NCI-H1092 treated with DMSO at 0.1 percent for 48 hours (cell line): Measurements from ENCODE around the gene MAOA.
A peak's percentile ranks its signal among the peaks of the same experiment; 100 is the strongest.
"Not testable (repeated sequence)": the region's sequence is repeated elsewhere in the genome, so short reads cannot be mapped to it uniquely, and the experiment has no call there.

Experiments
- DNase-seq: peaks from one replicate; lab custom pipeline; 2025; lab: John Stamatoyannopoulos, UW

Gene MAOA

GRCh38 chrX:43718081-43718480 lies 62.0 kb downstream of the MAOA start:
- no peak for DNase-seq

- no peak for DNase-seq
These were observed 62.4 kb downstream of the MAOA start for GRCh38 chrX:43718546-43718945.

DNA sequence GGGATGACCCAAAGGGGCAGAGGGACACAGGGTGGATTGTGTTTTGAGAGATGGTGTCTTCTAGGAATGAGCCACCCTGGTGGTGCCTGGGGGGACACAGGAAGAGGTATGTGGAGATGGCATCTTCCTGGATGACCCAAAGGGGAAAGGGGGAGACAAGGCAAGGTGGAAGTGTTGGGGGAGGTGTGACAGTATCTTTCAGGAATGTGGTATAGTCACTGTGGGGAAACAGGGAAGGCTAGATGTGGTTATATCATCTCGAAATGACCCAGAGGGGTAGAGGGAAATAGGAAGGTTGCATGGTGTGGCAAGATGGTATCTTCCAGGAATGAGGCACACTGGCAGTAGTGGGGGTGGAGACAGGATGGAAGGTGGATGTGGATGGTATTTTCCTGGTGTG lies 62.9 kb downstream of the MAOA start:
- no peak for DNase-seq

DNA sequence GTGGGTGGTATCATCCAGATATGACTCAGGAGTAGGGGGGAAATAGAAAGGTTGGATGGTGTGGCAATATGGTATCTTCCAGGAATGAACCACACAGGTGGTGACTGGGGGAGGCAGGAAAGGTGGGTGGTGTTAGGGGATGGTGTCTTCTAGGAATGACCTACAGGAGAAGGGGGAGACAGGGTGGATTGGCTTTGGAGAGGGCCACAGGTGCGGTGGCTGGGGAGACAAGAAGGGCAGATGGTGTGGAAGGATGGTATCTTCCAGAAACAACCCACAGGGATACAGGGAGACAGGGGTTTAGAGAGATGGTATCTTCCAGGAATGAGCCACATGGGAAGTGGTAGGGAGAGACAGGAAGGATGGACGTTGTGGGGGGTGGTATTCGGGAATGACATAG lies 64.0 kb downstream of the MAOA start:
- no peak for DNase-seq

DNA sequence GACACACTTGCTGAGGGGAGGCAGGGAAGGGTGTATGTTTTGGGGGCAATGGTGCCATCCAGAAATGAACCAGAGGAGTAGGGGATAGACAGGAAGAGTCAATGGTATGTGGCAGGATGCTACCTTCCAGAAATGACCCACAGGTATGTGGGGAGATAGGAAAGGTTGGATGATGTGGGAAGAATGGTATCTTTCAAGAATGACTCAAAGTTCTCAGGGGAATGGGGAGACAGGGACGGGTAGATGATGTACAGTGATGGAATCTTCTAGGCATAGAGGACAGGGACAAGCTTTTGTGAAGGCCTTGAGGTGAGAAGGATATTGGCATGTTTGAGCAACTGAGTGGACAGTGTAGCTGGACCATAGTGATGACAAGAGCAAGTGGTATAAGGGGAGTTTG lies 64.9 kb downstream of the MAOA start:
- DNase-seq, result no peak

GRCh38 chrX:43725227-43725626 lies 69.1 kb downstream of the MAOA start:
- not testable (repeated sequence) for DNase-seq

DNA sequence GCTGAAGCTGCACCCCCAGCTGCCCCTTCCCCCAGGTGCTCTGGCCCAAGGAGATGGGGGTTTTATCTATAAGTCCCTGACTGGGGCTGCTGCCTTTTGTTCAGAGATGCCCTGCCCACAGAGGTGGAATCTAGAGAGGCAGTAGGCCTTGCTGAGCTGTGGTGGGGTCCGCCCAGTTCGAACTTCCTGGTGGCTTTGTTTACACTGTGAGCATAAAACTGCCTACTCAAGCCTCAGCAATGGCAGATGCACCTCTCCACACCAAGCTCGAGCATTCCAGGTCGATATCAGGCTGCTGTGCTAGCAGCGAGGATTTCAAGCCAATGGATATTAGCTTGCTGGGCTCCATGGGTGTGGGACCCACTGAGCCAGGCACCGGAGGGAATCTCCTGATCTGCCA lies 71.2 kb downstream of the MAOA start:
- not testable (repeated sequence) for DNase-seq

DNA sequence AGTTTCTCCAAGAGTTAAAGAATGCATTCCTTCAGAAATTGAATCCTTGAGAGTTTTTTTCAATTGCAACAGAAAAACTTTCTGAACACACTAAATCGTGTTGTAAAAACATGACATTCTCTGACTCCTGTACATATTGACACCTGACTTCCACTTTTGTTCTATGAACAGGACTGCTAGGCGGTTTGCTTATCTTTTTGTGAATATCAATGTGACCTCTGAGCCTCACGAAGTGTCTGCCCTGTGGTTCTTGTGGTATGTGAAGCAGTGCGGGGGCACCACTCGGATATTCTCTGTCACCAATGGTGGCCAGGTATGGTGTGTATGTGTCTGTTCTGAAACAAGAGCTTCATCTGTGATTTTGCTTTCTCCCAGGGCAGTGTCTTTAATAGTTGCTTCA lies 71.9 kb downstream of the MAOA start:
- DNase-seq, result no peak

- DNase-seq, result no peak
These were observed 72.9 kb downstream of the MAOA start for GRCh38 chrX:43728966-43729365.

DNA sequence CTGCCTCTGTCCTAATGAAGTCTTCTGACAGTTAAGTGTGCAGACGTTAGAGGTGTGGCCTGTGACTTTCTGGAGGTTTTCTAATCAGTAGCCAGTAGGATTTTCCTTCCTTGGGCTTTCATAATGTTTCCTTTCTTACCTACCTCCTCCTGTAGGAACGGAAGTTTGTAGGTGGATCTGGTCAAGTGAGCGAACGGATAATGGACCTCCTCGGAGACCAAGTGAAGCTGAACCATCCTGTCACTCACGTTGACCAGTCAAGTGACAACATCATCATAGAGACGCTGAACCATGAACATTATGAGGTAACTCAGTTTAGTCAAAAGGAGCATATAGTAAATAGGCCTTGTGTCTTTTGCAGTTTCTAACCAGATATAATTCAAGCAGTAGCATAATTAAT lies 75.0 kb downstream of the MAOA start:
- DNase-seq, result no peak

- DNase-seq, result no peak
These were observed 77.6 kb downstream of the MAOA start for GRCh38 chrX:43733699-43734098.

GRCh38 chrX:43734444-43734843 lies 78.3 kb downstream of the MAOA start:
- no peak for DNase-seq

GRCh38 chrX:43735534-43735933 lies 79.4 kb downstream of the MAOA start:
- DNase-seq, result no peak

- no peak for DNase-seq
These were observed 79.9 kb downstream of the MAOA start for GRCh38 chrX:43735957-43736356.

- no peak for DNase-seq
These were observed 85.9 kb downstream of the MAOA start for GRCh38 chrX:43741843-43742573.

DNA sequence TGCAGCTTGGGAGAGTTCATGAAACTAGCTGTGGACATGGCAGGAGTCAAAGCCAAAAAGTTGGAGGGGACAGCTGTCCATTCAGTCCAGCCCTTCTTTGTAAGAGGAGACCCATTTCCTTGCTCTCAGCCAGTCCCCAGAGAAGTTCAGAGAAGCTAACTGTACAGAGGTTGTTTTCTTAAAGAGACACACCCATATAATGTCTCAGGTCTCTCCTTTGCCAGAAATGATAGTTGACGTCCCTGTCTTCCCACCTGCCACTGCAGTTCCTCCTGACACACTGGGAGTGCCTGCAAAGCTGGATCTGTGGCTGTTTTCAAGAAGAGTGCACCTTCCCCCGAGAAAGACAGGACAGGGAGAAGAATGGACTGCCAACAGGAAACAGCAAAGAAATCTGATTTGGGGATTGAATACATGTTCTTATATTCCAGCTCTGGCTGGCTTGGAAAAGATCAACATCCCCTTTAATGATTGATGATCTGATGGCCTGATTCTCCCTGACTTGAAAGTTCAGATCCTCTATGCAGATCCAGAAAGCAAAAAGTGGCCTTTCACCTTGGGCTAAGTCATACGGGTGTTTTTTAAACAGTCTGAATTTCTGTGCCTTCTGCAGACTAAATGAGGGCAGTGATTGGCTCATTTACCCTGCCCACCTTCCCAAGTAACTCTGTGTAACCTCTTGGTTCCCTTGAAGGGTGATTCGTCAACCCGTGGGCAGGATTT lies 87.2 kb downstream of the MAOA start:
- no peak for DNase-seq

DNA sequence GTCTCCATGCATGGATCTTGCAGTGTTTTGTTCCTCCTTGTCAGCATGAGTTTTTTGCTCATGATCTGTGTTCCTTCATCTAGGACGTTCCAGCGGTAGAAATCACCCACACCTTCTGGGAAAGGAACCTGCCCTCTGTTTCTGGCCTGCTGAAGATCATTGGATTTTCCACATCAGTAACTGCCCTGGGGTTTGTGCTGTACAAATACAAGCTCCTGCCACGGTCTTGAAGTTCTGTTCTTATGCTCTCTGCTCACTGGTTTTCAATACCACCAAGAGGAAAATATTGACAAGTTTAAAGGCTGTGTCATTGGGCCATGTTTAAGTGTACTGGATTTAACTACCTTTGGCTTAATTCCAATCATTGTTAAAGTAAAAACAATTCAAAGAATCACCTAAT lies 88.2 kb downstream of the MAOA start:
- DNase-seq, result no peak

DNA sequence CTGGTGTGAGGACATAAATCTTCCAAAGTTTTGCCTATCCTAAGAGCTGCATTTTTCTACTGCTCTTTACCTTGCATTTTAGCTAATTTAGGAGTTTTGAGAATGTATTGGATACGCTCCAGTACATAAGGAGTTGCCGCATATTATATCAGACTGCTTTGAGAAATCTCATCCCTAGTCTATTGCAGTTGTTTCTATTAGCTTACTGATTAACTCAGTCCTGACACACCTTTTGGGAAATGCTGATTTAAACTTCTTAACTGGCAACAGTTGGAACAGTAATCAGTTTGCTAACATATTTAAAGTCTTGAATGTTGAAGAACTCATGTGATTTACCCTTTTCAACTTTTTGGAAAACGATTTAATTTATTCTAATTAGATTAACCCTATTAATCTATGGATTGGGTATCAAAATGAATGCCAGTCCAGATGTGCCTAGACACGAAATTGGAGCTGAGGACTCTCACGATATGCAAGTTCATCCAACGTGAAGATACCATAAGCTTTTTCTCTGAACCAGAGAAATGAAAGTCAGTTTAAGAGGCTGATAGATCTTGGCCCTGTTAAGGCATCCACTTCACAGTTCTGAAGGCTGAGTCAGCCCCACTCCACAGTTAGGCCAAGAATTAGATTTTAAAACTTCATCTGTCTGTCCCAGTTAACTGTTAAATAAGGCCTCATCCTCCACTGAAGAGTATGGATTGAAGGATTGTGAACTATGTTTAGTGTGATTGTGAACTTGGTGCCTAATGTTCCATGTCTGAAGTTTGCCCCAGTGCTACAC lies 90.0 kb downstream of the MAOA start:
- no peak for DNase-seq

- no peak for DNase-seq
These were observed 91.4 kb downstream of the MAOA start for GRCh38 chrX:43747476-43747875.

DNA sequence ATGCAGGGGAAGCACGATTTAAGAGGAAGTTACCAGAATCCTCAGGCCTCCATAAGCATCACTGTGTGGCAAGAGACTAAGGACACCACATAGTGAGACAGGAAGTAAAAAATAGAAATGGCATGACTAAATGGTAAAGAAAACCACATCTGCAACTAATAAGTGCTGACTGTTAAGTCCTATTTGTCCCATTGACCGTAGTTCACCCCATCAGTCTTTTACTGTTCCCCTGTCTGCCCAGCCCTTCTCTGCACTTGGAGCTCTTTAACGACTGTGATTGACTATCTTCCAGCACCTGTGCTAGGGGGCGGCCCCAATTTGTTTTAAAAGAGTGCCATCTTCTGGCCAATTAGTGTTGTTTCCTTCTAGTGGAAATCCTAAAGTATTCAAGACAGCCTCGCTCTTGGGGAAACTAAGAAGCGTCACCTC lies 94.2 kb downstream of the MAOA start:
- peak; percentile 78 for DNase-seq

DNA sequence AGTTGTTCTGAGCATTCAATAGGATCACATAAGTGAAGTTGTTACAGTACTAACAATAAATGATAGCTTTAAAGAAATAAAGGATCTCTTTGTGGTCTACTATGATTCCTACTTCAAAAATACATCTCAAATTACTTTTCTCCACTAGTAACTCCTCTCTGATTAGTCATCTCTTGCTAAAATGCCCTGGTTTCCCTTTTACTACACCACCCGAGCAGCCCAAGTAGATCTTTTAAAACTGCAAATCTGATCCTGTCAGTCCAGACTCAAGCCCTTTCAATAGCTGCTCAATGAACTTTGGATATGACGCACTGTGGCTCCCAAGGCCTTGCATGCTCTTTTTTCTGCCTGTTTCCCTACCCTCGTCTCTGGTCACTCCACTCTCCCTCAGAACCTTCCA lies 97.5 kb downstream of the MAOA start:
- no peak for DNase-seq

DNA sequence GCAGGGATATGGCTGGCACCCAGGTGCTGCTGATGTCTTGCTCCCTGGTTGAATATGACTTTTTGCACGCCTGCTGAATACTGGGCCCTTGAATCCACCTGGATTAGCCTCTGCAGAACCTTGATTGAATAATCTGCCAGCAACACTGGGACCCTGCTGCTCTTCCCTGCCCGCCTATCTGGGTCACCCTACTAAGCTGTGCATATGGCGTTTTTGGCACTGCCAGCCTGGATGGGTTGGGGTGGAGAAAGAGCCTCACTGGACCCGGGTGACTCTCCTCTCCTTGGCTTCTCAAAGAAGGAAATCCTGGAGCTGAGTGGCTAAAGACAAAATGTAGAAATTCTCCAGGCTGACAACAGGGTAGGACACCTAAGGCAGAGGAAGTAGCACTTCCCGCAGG lies 100.0 kb downstream of the MAOA start:
- no peak for DNase-seq

DNA sequence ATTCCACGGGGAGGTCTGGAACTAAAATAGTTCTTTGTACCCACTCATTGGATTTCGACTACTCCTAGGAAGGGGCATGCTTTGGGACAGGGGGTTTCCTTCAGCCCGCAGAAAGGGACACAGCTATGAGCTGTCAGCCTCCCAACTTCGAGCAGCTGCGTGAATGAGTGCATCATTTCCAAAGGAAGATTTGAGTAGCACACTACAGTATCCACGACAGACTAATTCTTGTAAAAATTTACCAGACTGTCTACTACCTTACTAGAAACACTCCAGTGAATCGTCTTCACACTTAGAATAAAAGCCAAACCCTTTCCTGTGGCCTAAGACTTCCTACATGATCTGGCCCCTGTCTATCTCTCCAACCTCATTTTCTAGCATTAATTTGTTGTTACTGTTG lies 101.9 kb downstream of the MAOA start:
- DNase-seq, result no peak
